ENCODE measurements around the gene GDPD5.

The GDPD5 gene

GRCh38 chr11:75467311-75467710 is 58.4 kb downstream of the GDPD5 start:
- TF ChIP-seq POLR2A (IDR thresholded peaks at IDR 0.05; ENCODE audit: low read depth, low read length), result no peak
- no peak for FAIRE-seq
- no peak for DNase-seq (ENCODE audit: insufficient read length, low spot score)

- no peak for DNase-seq (ENCODE audit: insufficient read length, low spot score)
Observed at GRCh38 chr11:75465701-75466531, 59.8 kb downstream of the GDPD5 start.

GRCh38 chr11:75463106-75463774 is 62.5 kb downstream of the GDPD5 start:
- no peak for DNase-seq (ENCODE audit: insufficient read length, low spot score)
- TF ChIP-seq POLR2A (IDR thresholded peaks at IDR 0.05; ENCODE audit: low read depth, low read length), result no peak
- FAIRE-seq, result no peak

More at GRCh38 chr11:75465701-75466531, 59.8 kb downstream of the GDPD5 start:
- no peak for FAIRE-seq
- TF ChIP-seq POLR2A (IDR thresholded peaks at IDR 0.05; ENCODE audit: low read depth, low read length), result no peak

- no peak for FAIRE-seq
Observed at GRCh38 chr11:75462117-75462653, 63.6 kb downstream of the GDPD5 start.

GRCh38 chr11:75461151-75461550 is 64.6 kb downstream of the GDPD5 start:
- TF ChIP-seq POLR2A (IDR thresholded peaks at IDR 0.05; ENCODE audit: low read depth, low read length), result no peak
- DNase-seq (ENCODE audit: insufficient read length, low spot score), result no peak
- FAIRE-seq, result no peak

More at GRCh38 chr11:75462117-75462653, 63.6 kb downstream of the GDPD5 start:
- TF ChIP-seq POLR2A (IDR thresholded peaks at IDR 0.05; ENCODE audit: low read depth, low read length), result no peak
- DNase-seq (ENCODE audit: insufficient read length, low spot score), result no peak

- FAIRE-seq (no peak), DNase-seq (ENCODE audit: insufficient read length, low spot score) (no peak)
- no peak for TF ChIP-seq POLR2A (IDR thresholded peaks at IDR 0.05; ENCODE audit: low read depth, low read length)
Observed at GRCh38 chr11:75456596-75457183, 69.1 kb downstream of the GDPD5 start.

- FAIRE-seq (no peak), DNase-seq (ENCODE audit: insufficient read length, low spot score) (no peak)
- TF ChIP-seq POLR2A (IDR thresholded peaks at IDR 0.05; ENCODE audit: low read depth, low read length), result no peak
Observed at GRCh38 chr11:75454987-75455386, 70.8 kb downstream of the GDPD5 start.

GRCh38 chr11:75453916-75454655 is 71.7 kb downstream of the GDPD5 start:
- DNase-seq (ENCODE audit: insufficient read length, low spot score) (no peak), FAIRE-seq (no peak)

GRCh38 chr11:75450826-75451821 is 74.6 kb downstream of the GDPD5 start:
- FAIRE-seq (no peak), DNase-seq (ENCODE audit: insufficient read length, low spot score) (no peak)
- TF ChIP-seq POLR2A (IDR thresholded peaks at IDR 0.05; ENCODE audit: low read depth, low read length), result no peak

More at GRCh38 chr11:75453916-75454655, 71.7 kb downstream of the GDPD5 start:
- TF ChIP-seq POLR2A (IDR thresholded peaks at IDR 0.05; ENCODE audit: low read depth, low read length), result no peak

- FAIRE-seq (no peak), DNase-seq (ENCODE audit: insufficient read length, low spot score) (peak; percentile 59)
- no peak for TF ChIP-seq POLR2A (IDR thresholded peaks at IDR 0.05; ENCODE audit: low read depth, low read length)
Observed at GRCh38 chr11:75450236-75450635, 75.5 kb downstream of the GDPD5 start.

- no peak for TF ChIP-seq POLR2A (IDR thresholded peaks at IDR 0.05; ENCODE audit: low read depth, low read length)
- FAIRE-seq (no peak), DNase-seq (ENCODE audit: insufficient read length, low spot score) (no peak)
Observed at GRCh38 chr11:75449776-75450175, 76.0 kb downstream of the GDPD5 start.

GRCh38 chr11:75449271-75449670 is 76.5 kb downstream of the GDPD5 start:
- FAIRE-seq (no peak), DNase-seq (ENCODE audit: insufficient read length, low spot score) (no peak)
- TF ChIP-seq POLR2A (IDR thresholded peaks at IDR 0.05; ENCODE audit: low read depth, low read length), result no peak
